HepG2 (cell line): ENCODE data around the gene PANK2. TPM values are rescaled to one million over a fixed set of nuclear protein-coding genes. Genes with fewer than 3 reads are reported as not detected.

Experiments used
- ATAC-seq: fragments of 200-7000 bp; cut with Tn5 transposase; 3 replicates; pipeline ENCODE4 v1.9.1; 2020; ENCODE audit warnings: mild to moderate bottlenecking, moderate library complexity
- BruUV-seq: library from RNA; stranded (reverse); fragments of 400-500 nt; replicated peaks from 2 replicates; lab custom pipeline; 2021; lab: Mats Ljungman, UMichigan
- CTCF ChIA-PET: fragments of 300-600 bp; formaldehyde crosslinking; extraction: SDS; loops from one replicate; lab custom pipeline; 2021; ENCODE audit warnings: low total read pairs, inconsistent platforms, low intra/inter-chr PET ratio; lab: Yijun Ruan, JAX
- POLR2A ChIA-PET: fragments of 350-600 bp; sonication (Branson Sonifier 250); formaldehyde crosslinking; loops from one replicate; lab custom pipeline; 2020; ENCODE audit warnings: antibody characterized with exemption, inconsistent platforms; lab: Yijun Ruan, JAX
- DNase-seq: peaks from one replicate; pipeline ENCODE4 v3.0.0-alpha.2; 2015; ENCODE audit warnings: low spot score
- FAIRE-seq: peaks from 3 replicates; lab custom pipeline; 2011; peaks lifted over from hg19 to GRCh38; lab: Jason Lieb, UNC
- H2AFZ ChIP-seq: one replicate; pipeline ENCODE4 v1.6.1; 2011; ENCODE audit warnings: low read length, inconsistent platforms
- H3K27ac ChIP-seq: fragments of 300-600 bp; 3 replicates; pipeline ENCODE4 v1.8.0; 2011; ENCODE audit warnings: mixed run types, mild to moderate bottlenecking, mixed read lengths, low read length, inconsistent platforms; ENCODE audit not compliant: insufficient read depth; ENCODE audit errors: extremely low read length
- H3K27me3 ChIP-seq, 2 experiments: fragments of 200-600 bp in 1 of 2; 2 replicates in 1 of 2; 3 replicates in 1 of 2; pipeline versions ENCODE4 v1.6.0 to v1.8.0; 2011; ENCODE audit warnings: low read length in 2 of 2, mild to moderate bottlenecking in 2 of 2, moderate library complexity in 2 of 2, inconsistent platforms in 1 of 2; ENCODE audit not compliant: insufficient read depth in 2 of 2, control insufficient read depth in 1 of 2
- H3K36me3 ChIP-seq, 2 experiments: fragments of 200-600 bp in 1 of 2; replicated peaks in 1 of 2; 2 replicates in 1 of 2; 3 replicates in 1 of 2; pipeline versions ENCODE4 v1.5.1 to v1.8.0; 2011; ENCODE audit warnings: low read length in 2 of 2, inconsistent platforms in 1 of 2; ENCODE audit not compliant: insufficient read depth in 2 of 2, control insufficient read depth in 1 of 2
- H3K4me1 ChIP-seq: 2 replicates; pipeline ENCODE4 v1.5.1; 2012; ENCODE audit warnings: low read length, inconsistent platforms; ENCODE audit not compliant: insufficient read depth
- H3K4me2 ChIP-seq: 2 replicates; pipeline ENCODE4 v1.6.0; 2011; ENCODE audit warnings: low read depth, low read length, inconsistent platforms
- H3K4me3 ChIP-seq, 3 experiments: fragments of 200-600 bp in 1 of 3; sonication (generic), shearing (Covaris generic) in 1 of 3; replicated peaks in 1 of 3; 2 replicates each; pipeline ENCODE4 v1.5.1; 2011 to 2016; ENCODE audit warnings: low read length in 3 of 3, inconsistent platforms in 2 of 3, low read depth in 2 of 3, mild to moderate bottlenecking in 2 of 3, control low read depth in 1 of 3, mixed read lengths in 1 of 3; ENCODE audit not compliant: insufficient read depth in 1 of 3
- H3K79me2 ChIP-seq: one replicate; pipeline ENCODE4 v1.6.1; 2011; ENCODE audit warnings: low read length, inconsistent platforms; ENCODE audit not compliant: insufficient read depth
- H3K9ac ChIP-seq: 2 replicates; pipeline ENCODE4 v1.6.0; 2011; ENCODE audit warnings: mild to moderate bottlenecking, low read depth, low read length, inconsistent platforms; ENCODE audit not compliant: insufficient read depth
- H3K9me3 ChIP-seq: 2 replicates; pipeline ENCODE4 v1.5.1; 2012; ENCODE audit warnings: mild to moderate bottlenecking, low read length
- H4K20me1 ChIP-seq: 2 replicates; pipeline ENCODE4 v1.6.0; 2011; ENCODE audit warnings: inconsistent platforms, mild to moderate bottlenecking, low read length, moderate library complexity; ENCODE audit not compliant: insufficient read depth
- DMAP1 ChIP-seq: IDR thresholded peaks from 2 replicates; pipeline ENCODE4 v1.6.1; 2016
- ELF1 ChIP-seq: sonication (generic); formaldehyde crosslinking; IDR thresholded peaks from 2 replicates; pipeline ENCODE4 v1.4.0; 2020; ENCODE audit warnings: missing genetic modification reagents
- NR2F6 ChIP-seq, 2 experiments: IDR thresholded peaks; 2 replicates each; pipeline ENCODE4 v1.6.1; 2016; ENCODE audit warnings: antibody characterized with exemption in 1 of 2, mild to moderate bottlenecking in 1 of 2
- RBM22 ChIP-seq: fragments of 200-400 bp; formaldehyde crosslinking; optimal IDR thresholded peaks from 2 replicates; pipeline ENCODE3; 2017; ENCODE audit warnings: mild to moderate bottlenecking, low read length, moderate library complexity
- TRIM24 ChIP-seq: sonication (generic); formaldehyde crosslinking; IDR thresholded peaks from 2 replicates; pipeline ENCODE4 v1.8.0; 2022; ENCODE audit warnings: mild to moderate bottlenecking, missing genetic modification reagents
- ZNF121 ChIP-seq: sonication (generic); formaldehyde crosslinking; IDR thresholded peaks from 2 replicates; pipeline ENCODE4 v1.5.0; 2020; ENCODE audit warnings: mild to moderate bottlenecking, missing genetic modification reagents
- ZNF672 ChIP-seq: sonication (generic); formaldehyde crosslinking; IDR thresholded peaks from 2 replicates; pipeline ENCODE4 v1.8.1; 2022; ENCODE audit warnings: missing genetic modification reagents
- ZNF83 ChIP-seq: sonication (generic); formaldehyde crosslinking; IDR thresholded peaks from 2 replicates; pipeline ENCODE4 v1.4.0; 2020; ENCODE audit warnings: missing genetic modification reagents, mild to moderate bottlenecking, borderline replicate concordance
- WGBS: methylation state at CpG from one replicate; pipeline ENCODE4 v1.1.6; 2017; ENCODE audit warnings: low lambda C conversion rate; 5-methylcytosine and 5-hydroxymethylcytosine counted together
- in situ Hi-C: cut with HindIII; loops from 2 replicates; pipeline ENCODE4 v1.10.0; 2017; ENCODE audit warnings: low pct_unique_long_range_greater_than_20kb; ENCODE audit not compliant: extremely low pct_ligation_motif_present
- intact Hi-C: fragments of 100-400 bp; cut with micrococcal nuclease; formaldehyde crosslinking; loops from one replicate; pipeline ENCODE4 v1.10.0; 2022; ENCODE audit not compliant: unreplicated experiment
- polyA plus RNA-seq, 8 experiments: library from polyadenylated mRNA; depleted of rRNA in 3 of 8; stranded (reverse) in 7 of 8; unstranded in 1 of 8; fragments of >200 nt; fragmentation: Illumina TruSeq in 4 of 8; extraction: Trizol in 4 of 8; gene quantifications; 2 replicates each; pipeline versions ENCODE4 v1.2.1 to v1.2.3, GENCODE V29; 2011 to 2016; ENCODE audit warnings: low read depth in 4 of 8, missing spikeins in 1 of 8, mixed read lengths in 1 of 8; ENCODE audit not compliant: insufficient read depth in 1 of 8
- total RNA-seq, 5 experiments: library from RNA; depleted of rRNA; stranded (reverse); fragments of >200 nt; fragmentation: Illumina TruSeq; extraction: Trizol; gene quantifications; 2 replicates each; pipeline ENCODE4 v1.2.3, GENCODE V29; 2016; ENCODE audit warnings: low read depth in 1 of 5
- TF ChIP-seq, protein P1 (sequence below): sonication (generic); formaldehyde crosslinking; IDR thresholded peaks from 2 replicates; pipeline ENCODE4 v1.5.1; 2020; ENCODE audit warnings: mild to moderate bottlenecking, missing genetic modification reagents, borderline replicate concordance
- TF ChIP-seq, protein P2 (sequence below): sonication (generic); formaldehyde crosslinking; conservative IDR thresholded peaks from 2 replicates; pipeline ENCODE4 v1.4.0; 2020; ENCODE audit warnings: missing genetic modification reagents

Gene PANK2
- total and polyA plus RNA-seq, 2 of the 13 experiments (the other 11 are each of a cell fraction or from before 2014, with no cell fraction given): 39.2 to 123 TPM

DNA sequence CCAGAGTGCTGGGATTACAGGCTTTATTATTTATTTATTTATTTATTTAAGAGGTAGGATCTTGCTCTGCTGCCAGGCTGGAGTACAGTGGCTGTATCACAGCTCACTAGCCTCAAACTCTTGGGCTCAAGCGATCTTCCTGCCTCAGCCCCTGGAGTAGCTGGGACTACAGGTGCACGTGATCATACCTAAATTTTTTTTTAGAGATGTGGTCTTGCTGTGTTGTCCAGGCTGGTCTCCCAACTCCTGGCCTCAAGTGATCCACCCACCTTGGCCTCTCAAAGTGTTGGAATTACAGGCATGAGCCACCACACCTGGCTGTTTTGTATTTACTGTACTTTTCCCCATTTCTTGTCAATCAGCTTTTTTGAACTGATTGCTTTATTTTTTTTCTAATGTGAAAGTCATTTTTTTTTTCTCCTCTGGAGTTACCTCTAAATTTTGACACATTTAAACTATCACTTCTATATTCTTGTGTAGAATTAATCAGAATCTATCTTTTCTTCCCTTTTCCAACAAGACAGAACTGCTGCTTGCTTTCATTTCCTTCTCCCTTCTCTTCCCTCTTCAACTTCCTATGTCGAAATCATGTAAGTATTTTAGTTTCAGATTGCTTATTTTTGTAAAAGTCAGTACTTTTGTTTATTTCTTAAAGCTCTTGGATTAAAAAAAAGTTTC lies 12.0 kb downstream of the PANK2 start (continued):
- TF ChIP-seq ZNF672 (CRISPR knock-in tag) (no peak), ZNF121 (CRISPR knock-in tag) (peak; percentile 90), TRIM24 (no peak)
- TF ChIP-seq, protein P1, sequence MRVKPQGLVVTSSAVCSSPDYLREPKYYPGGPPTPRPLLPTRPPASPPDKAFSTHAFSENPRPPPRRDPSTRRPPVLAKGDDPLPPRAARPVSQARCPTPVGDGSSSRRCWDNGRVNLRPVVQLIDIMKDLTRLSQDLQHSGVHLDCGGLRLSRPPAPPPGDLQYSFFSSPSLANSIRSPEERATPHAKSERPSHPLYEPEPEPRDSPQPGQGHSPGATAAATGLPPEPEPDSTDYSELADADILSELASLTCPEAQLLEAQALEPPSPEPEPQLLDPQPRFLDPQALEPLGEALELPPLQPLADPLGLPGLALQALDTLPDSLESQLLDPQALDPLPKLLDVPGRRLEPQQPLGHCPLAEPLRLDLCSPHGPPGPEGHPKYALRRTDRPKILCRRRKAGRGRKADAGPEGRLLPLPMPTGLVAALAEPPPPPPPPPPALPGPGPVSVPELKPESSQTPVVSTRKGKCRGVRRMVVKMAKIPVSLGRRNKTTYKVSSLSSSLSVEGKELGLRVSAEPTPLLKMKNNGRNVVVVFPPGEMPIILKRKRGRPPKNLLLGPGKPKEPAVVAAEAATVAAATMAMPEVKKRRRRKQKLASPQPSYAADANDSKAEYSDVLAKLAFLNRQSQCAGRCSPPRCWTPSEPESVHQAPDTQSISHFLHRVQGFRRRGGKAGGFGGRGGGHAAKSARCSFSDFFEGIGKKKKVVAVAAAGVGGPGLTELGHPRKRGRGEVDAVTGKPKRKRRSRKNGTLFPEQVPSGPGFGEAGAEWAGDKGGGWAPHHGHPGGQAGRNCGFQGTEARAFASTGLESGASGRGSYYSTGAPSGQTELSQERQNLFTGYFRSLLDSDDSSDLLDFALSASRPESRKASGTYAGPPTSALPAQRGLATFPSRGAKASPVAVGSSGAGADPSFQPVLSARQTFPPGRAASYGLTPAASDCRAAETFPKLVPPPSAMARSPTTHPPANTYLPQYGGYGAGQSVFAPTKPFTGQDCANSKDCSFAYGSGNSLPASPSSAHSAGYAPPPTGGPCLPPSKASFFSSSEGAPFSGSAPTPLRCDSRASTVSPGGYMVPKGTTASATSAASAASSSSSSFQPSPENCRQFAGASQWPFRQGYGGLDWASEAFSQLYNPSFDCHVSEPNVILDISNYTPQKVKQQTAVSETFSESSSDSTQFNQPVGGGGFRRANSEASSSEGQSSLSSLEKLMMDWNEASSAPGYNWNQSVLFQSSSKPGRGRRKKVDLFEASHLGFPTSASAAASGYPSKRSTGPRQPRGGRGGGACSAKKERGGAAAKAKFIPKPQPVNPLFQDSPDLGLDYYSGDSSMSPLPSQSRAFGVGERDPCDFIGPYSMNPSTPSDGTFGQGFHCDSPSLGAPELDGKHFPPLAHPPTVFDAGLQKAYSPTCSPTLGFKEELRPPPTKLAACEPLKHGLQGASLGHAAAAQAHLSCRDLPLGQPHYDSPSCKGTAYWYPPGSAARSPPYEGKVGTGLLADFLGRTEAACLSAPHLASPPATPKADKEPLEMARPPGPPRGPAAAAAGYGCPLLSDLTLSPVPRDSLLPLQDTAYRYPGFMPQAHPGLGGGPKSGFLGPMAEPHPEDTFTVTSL (CRISPR knock-in tag): no peak

GRCh38 chr20:3901706-3902440 lies 12.7 kb downstream of the PANK2 start:
- no peak overlapping the region for H2AFZ ChIP-seq
- CTCF ChIA-PET: no interaction called here
- H3K4me2 ChIP-seq: no peak overlapping the region
- no peak for FAIRE-seq
- in situ Hi-C loops (no loop called here), intact Hi-C loops (no loop called here)
- H4K20me1 ChIP-seq: peaks cover 96% of the 10 kb centered on the region
- H3K27ac ChIP-seq: no peak overlapping the region
- DNase-seq: no peak
- WGBS: 93% methylated on average over 9 of the region's 9 CpGs
- POLR2A ChIA-PET: interaction anchor here (1.2 kb wide), 1 partner anchor 13 kb away, joined by 3 read pairs; the partner anchor contains the start of gene PANK2
- peaks cover 4 to 34% of the 10 kb centered on the region in 2 experiments; a peak in 3 of 5 replicates for H3K36me3 ChIP-seq
- H3K27me3 ChIP-seq: no peaks in the 10 kb centered on the region
- peaks cover 79% of the 10 kb centered on the region for H3K4me1 ChIP-seq
- H3K4me3 ChIP-seq: no peak overlapping the region
- H3K9ac ChIP-seq: no peak overlapping the region
- ATAC-seq: no peak
- peaks cover 98% of the 10 kb centered on the region for H3K79me2 ChIP-seq
- H3K9me3 ChIP-seq: no peaks in the 10 kb centered on the region
- BruUV-seq: no TSS peak
- peak; percentile 93 for TF ChIP-seq RBM22
- TF ChIP-seq, protein P2, sequence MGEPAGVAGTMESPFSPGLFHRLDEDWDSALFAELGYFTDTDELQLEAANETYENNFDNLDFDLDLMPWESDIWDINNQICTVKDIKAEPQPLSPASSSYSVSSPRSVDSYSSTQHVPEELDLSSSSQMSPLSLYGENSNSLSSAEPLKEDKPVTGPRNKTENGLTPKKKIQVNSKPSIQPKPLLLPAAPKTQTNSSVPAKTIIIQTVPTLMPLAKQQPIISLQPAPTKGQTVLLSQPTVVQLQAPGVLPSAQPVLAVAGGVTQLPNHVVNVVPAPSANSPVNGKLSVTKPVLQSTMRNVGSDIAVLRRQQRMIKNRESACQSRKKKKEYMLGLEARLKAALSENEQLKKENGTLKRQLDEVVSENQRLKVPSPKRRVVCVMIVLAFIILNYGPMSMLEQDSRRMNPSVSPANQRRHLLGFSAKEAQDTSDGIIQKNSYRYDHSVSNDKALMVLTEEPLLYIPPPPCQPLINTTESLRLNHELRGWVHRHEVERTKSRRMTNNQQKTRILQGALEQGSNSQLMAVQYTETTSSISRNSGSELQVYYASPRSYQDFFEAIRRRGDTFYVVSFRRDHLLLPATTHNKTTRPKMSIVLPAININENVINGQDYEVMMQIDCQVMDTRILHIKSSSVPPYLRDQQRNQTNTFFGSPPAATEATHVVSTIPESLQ (CRISPR knock-in tag): no peak
- TF ChIP-seq ZNF83 (CRISPR knock-in tag): no peak
- peak; percentile 60 for TF ChIP-seq NR2F6 (IDR thresholded peaks at IDR 0.05)
- TF ChIP-seq NR2F6 (CRISPR knock-in tag; IDR thresholded peaks at IDR 0.05): peak; percentile 71
- no peak for TF ChIP-seq ELF1
- no peak for TF ChIP-seq DMAP1 (CRISPR knock-in tag)
